Caco-2 (cell line): Measurements from ENCODE around the gene TXNDC15. TPM values are rescaled to one million over a fixed set of nuclear protein-coding genes. Genes with fewer than 3 reads are reported as not detected.
A peak's percentile ranks its signal among the peaks of the same experiment; 100 is the strongest.

Source experiments
- BruUV-seq: library from RNA; stranded (reverse); fragments of 400-500 nt; replicated peaks from 2 replicates; lab custom pipeline; 2021; lab: Mats Ljungman, UMichigan
- CTCF ChIA-PET: fragments of 300-600 bp; sonication (Branson Sonifier 250); formaldehyde crosslinking; loops from one replicate; lab custom pipeline; 2022; ENCODE audit warnings: antibody characterized with exemption; lab: Charles Lee
- POLR2A ChIA-PET: fragments of 300-600 bp; sonication (Branson Sonifier 250); formaldehyde crosslinking; loops from one replicate; lab custom pipeline; 2022; ENCODE audit warnings: antibody characterized with exemption; lab: Charles Lee
- DNase-seq, 2 experiments: peaks; one replicate each; pipeline versions ENCODE4 v3.0.0 to v3.0.0-alpha.2; 2020 to 2022
- H3K27me3 ChIP-seq: replicated peaks from 2 replicates; pipeline ENCODE4 v1.6.0; 2011; ENCODE audit warnings: low read length; ENCODE audit not compliant: control insufficient read depth, insufficient read depth
- H3K36me3 ChIP-seq: 2 replicates; pipeline ENCODE4 v1.5.1; 2011; ENCODE audit warnings: low read length; ENCODE audit not compliant: control insufficient read depth, insufficient read depth
- H3K4me1 ChIP-seq: fragments of 250-450 bp; sonication (Bioruptor Pico); 2 replicates; pipeline ENCODE4 v1.5.1; 2020; ENCODE audit warnings: mild to moderate bottlenecking
- H3K4me3 ChIP-seq: 2 replicates; pipeline ENCODE4 v1.5.1; 2011; ENCODE audit warnings: low read depth, mild to moderate bottlenecking, control low read depth, low read length
- H3K9me3 ChIP-seq: fragments of 250-450 bp; sonication (Bioruptor Pico); 2 replicates; pipeline ENCODE4 v1.5.1; 2020; ENCODE audit warnings: mild to moderate bottlenecking, moderate library complexity
- H3K27ac Mint-ChIP-seq: one replicate; pipeline ENCODE4 v1.8.0; 2022; ENCODE audit warnings: mixed read lengths; ENCODE audit not compliant: unreplicated experiment
- H3K27me3 Mint-ChIP-seq: one replicate; pipeline ENCODE4 v1.8.0; 2022; ENCODE audit warnings: mixed read lengths; ENCODE audit not compliant: insufficient read depth, unreplicated experiment
- H3K36me3 Mint-ChIP-seq: one replicate; pipeline ENCODE4 v1.8.0; 2022; ENCODE audit warnings: mild to moderate bottlenecking, mixed read lengths; ENCODE audit not compliant: insufficient read depth, unreplicated experiment
- H3K4me1 Mint-ChIP-seq: one replicate; pipeline ENCODE4 v1.8.0; 2022; ENCODE audit warnings: low read depth, mixed read lengths; ENCODE audit not compliant: unreplicated experiment
- H3K4me3 Mint-ChIP-seq: one replicate; pipeline ENCODE4 v1.8.0; 2022; ENCODE audit warnings: mild to moderate bottlenecking, moderate library complexity, mixed read lengths; ENCODE audit not compliant: unreplicated experiment
- H3K9me3 Mint-ChIP-seq: one replicate; pipeline ENCODE4 v1.8.0; 2022; ENCODE audit warnings: mixed read lengths; ENCODE audit not compliant: unreplicated experiment
- CTCF ChIP-seq, 2 experiments: fragments of 200-600 bp in 1 of 2; IDR thresholded peaks; 1 replicate in 1 of 2; 2 replicates in 1 of 2; pipeline versions ENCODE4 v1.5.1 to v1.8.0; 2011 to 2022; ENCODE audit warnings: antibody characterized with exemption in 1 of 2, control low read depth in 1 of 2, inconsistent platforms in 1 of 2, low read depth in 1 of 2, low read length in 1 of 2, mild to moderate bottlenecking in 1 of 2, moderate library complexity in 1 of 2; ENCODE audit not compliant: insufficient read depth in 1 of 2, severe bottlenecking in 1 of 2, unreplicated experiment in 1 of 2
- intact Hi-C: fragments of 100-400 bp; cut with micrococcal nuclease; formaldehyde crosslinking; loops from one replicate; pipeline ENCODE4 v1.10.0; 2022; ENCODE audit not compliant: unreplicated experiment
- total RNA-seq: library from RNA; stranded (reverse); gene quantifications from 2 replicates; pipeline ENCODE4 v1.2.3, GENCODE V29; 2022

Gene TXNDC15
- total RNA-seq, 1 experiment from 2014 or later, result 39.6 TPM

- Mint-ChIP-seq H3K27ac (no peak overlapping the region), H3K27me3 (no peaks in the 10 kb centered on the region), H3K9me3 (no peaks in the 10 kb centered on the region), H3K36me3 (peaks cover 23% of the 10 kb centered on the region), H3K4me1 (no peaks in the 10 kb centered on the region), H3K4me3 (no peak overlapping the region)
- Histone ChIP-seq H3K27me3 (no peaks in the 10 kb centered on the region), H3K9me3 (no peaks in the 10 kb centered on the region), H3K4me3 (no peak overlapping the region), H3K36me3 (no peaks in the 10 kb centered on the region), H3K4me1 (no peaks in the 10 kb centered on the region)
- intact Hi-C loops, result loop anchor here (10.0 kb wide), 1 partner anchor 97 kb away; no protein-coding TSS in a partner anchor
- POLR2A ChIA-PET, result no interaction called here
- CTCF ChIA-PET, result no interaction called here
- no peak for DNase-seq
- no peak for TF ChIP-seq CTCF (IDR thresholded peaks at IDR 0.05; ENCODE audit: insufficient read depth in 1 of 2, low read depth in 1 of 2, low read length in 1 of 2, severe bottlenecking in 1 of 2, unreplicated experiment in 1 of 2)
- no TSS peak for BruUV-seq
Observed at GRCh38 chr5:134902071-134902801, 28.1 kb downstream of the TXNDC15 start.

GRCh38 chr5:134904610-134905245 is 30.6 kb downstream of the TXNDC15 start, which contains the start of gene PCBD2:
Gene PCBD2 (plus strand): TSS chr5:134905131. CDS start chr5:134905140, 9 bp downstream.
- intact Hi-C loops, result loop anchor here (1.0 to 10.0 kb wide), 5 partner anchors 30 to 318 kb away; partner anchors contain the start of genes CAMLG and TXNDC15
- peaks cover 23% of the 10 kb centered on the region for H3K36me3 Mint-ChIP-seq
- no TSS peak for BruUV-seq

More at GRCh38 chr5:134904610-134905245, 30.6 kb downstream of the TXNDC15 start, which contains the start of gene PCBD2:
- Mint-ChIP-seq H3K4me1 (no peaks in the 10 kb centered on the region), H3K4me3 (peak within 1 kb of the TSS; percentile 83), H3K27me3 (no peaks in the 10 kb centered on the region), H3K27ac (peak within 1 kb of the TSS; percentile 90), H3K9me3 (no peaks in the 10 kb centered on the region)
- POLR2A ChIA-PET, result interaction anchor here (0.6 to 1.6 kb wide), 9 partner anchors 25 to 360 kb away, joined by 3 to 12 read pairs (median 3); partner anchors contain the start of genes C5orf24, DDX46 and TXNDC15
- CTCF ChIA-PET, result interaction anchor here (0.5 to 1.9 kb wide), 15 partner anchors 9 to 1129 kb away, joined by 3 to 11 read pairs (median 5); partner anchors contain the start of genes CAMLG and TXNDC15
- no peaks in the 10 kb centered on the region for H3K4me1 ChIP-seq
- peak; percentile 93 to 98 for DNase-seq
- no peaks in the 10 kb centered on the region for H3K36me3 ChIP-seq
- H3K27me3 ChIP-seq, result no peaks in the 10 kb centered on the region
- peak within 1 kb of the TSS; percentile 94 for H3K4me3 ChIP-seq
- no peaks in the 10 kb centered on the region for H3K9me3 ChIP-seq
- peak; percentile 93 to 95 for TF ChIP-seq CTCF (IDR thresholded peaks at IDR 0.05; ENCODE audit: insufficient read depth in 1 of 2, low read depth in 1 of 2, low read length in 1 of 2, severe bottlenecking in 1 of 2, unreplicated experiment in 1 of 2)
